Trophoblast cell (in vitro differentiated cells and primary cell): ENCODE measurements around the gene FUT4.
A peak's percentile ranks its signal among the peaks of the same experiment; 100 is the strongest.
"Not testable (repeated sequence)": the region's sequence is repeated elsewhere in the genome, so short reads cannot be mapped to it uniquely, and the experiment has no call there.

ENCODE experiments used
- DNase-seq, 2 donors: peaks; one replicate each; pipeline ENCODE4 v3.0.0-alpha.2; 2016
- H2AFZ ChIP-seq: 2 replicates; pipeline ENCODE4 v1.6.1; 2013; ENCODE audit warnings: low read length, moderate library complexity, mild to moderate bottlenecking; ENCODE audit not compliant: insufficient read depth, poor library complexity
- H2AK5ac ChIP-seq: 2 replicates; pipeline ENCODE4 v1.6.1; 2013; ENCODE audit warnings: mild to moderate bottlenecking, low read length
- H2BK120ac ChIP-seq: 2 replicates; pipeline ENCODE4 v1.6.1; 2013; ENCODE audit warnings: low read length, mild to moderate bottlenecking, moderate library complexity; ENCODE audit not compliant: insufficient read depth, poor library complexity
- H2BK12ac ChIP-seq: 2 replicates; pipeline ENCODE4 v1.6.1; 2013; ENCODE audit warnings: mild to moderate bottlenecking, low read length, moderate library complexity
- H2BK5ac ChIP-seq: 2 replicates; pipeline ENCODE4 v1.6.1; 2013; ENCODE audit warnings: low read length, low read depth, moderate library complexity, mild to moderate bottlenecking; ENCODE audit not compliant: poor library complexity
- H3K14ac ChIP-seq: 2 replicates; pipeline ENCODE4 v1.6.1; 2013; ENCODE audit warnings: mild to moderate bottlenecking, low read length
- H3K18ac ChIP-seq: 2 replicates; pipeline ENCODE4 v1.6.1; 2013; ENCODE audit warnings: mild to moderate bottlenecking, low read length
- H3K23ac ChIP-seq: 2 replicates; pipeline ENCODE4 v1.6.1; 2013; ENCODE audit warnings: low read length
- H3K27ac ChIP-seq: 2 replicates; pipeline ENCODE4 v1.5.1; 2013; ENCODE audit warnings: low read depth, mild to moderate bottlenecking, inconsistent platforms, low read length, moderate library complexity
- H3K27me3 ChIP-seq: 2 replicates; pipeline ENCODE4 v1.6.1; 2013; ENCODE audit warnings: inconsistent platforms, mild to moderate bottlenecking, low read length, moderate library complexity; ENCODE audit not compliant: insufficient read depth
- H3K36me3 ChIP-seq, 2 experiments: 1 replicate in 1 of 2; 2 replicates in 1 of 2; pipeline ENCODE4 v1.6.1; 2013; ENCODE audit warnings: low read length in 2 of 2, mild to moderate bottlenecking in 2 of 2, moderate library complexity in 1 of 2; ENCODE audit not compliant: insufficient read depth in 2 of 2, control insufficient read depth in 1 of 2
- H3K4ac ChIP-seq: 2 replicates; pipeline ENCODE4 v1.6.1; 2013; ENCODE audit warnings: low read depth, mild to moderate bottlenecking, low read length, moderate library complexity
- H3K4me1 ChIP-seq, 2 experiments: 1 replicate in 1 of 2; 2 replicates in 1 of 2; pipeline ENCODE4 v1.6.1; 2013; ENCODE audit warnings: low read length in 2 of 2, mild to moderate bottlenecking in 2 of 2, moderate library complexity in 1 of 2; ENCODE audit not compliant: insufficient read depth in 2 of 2, control insufficient read depth in 1 of 2
- H3K4me2 ChIP-seq: 2 replicates; pipeline ENCODE4 v1.6.1; 2013; ENCODE audit warnings: inconsistent platforms, mild to moderate bottlenecking, low read length, moderate library complexity
- H3K4me3 ChIP-seq: 2 replicates; pipeline ENCODE4 v1.5.1; 2013; ENCODE audit warnings: mild to moderate bottlenecking, low read depth, low read length, inconsistent platforms
- H3K79me1 ChIP-seq: one replicate; pipeline ENCODE4 v1.6.1; 2013; ENCODE audit warnings: low read length
- H3K79me2 ChIP-seq: 2 replicates; pipeline ENCODE4 v1.6.1; 2013; ENCODE audit warnings: low read length, mild to moderate bottlenecking; ENCODE audit not compliant: control insufficient read depth, insufficient read depth, poor library complexity
- H3K9ac ChIP-seq: 2 replicates; pipeline ENCODE4 v1.6.1; 2013; ENCODE audit warnings: mild to moderate bottlenecking, low read length
- H3K9me3 ChIP-seq: 2 replicates; pipeline ENCODE4 v1.6.1; 2013; ENCODE audit warnings: low read depth, mild to moderate bottlenecking, control low read depth, inconsistent platforms, low read length; ENCODE audit not compliant: insufficient read depth
- H4K12ac ChIP-seq: 2 replicates; pipeline ENCODE4 v1.6.1; 2013; ENCODE audit warnings: low read depth, mild to moderate bottlenecking, low read length, moderate library complexity
- H4K8ac ChIP-seq: 2 replicates; pipeline ENCODE4 v1.6.1; 2013; ENCODE audit warnings: low read depth, mild to moderate bottlenecking, low read length, moderate library complexity
- H4K91ac ChIP-seq: one replicate; pipeline ENCODE4 v1.6.1; 2013; ENCODE audit warnings: low read depth, mild to moderate bottlenecking, low read length, moderate library complexity
- WGBS: extraction: QIAGEN DNeasy Blood & Tissue Kit; methylation state at CpG from one replicate; pipeline ENCODE4 v1.1.7; 2013; ENCODE audit warnings: missing lambda C conversion rate; ENCODE audit not compliant: insufficient read length, insufficient coverage; ENCODE audit errors: extremely low coverage; 5-methylcytosine and 5-hydroxymethylcytosine counted together

Gene FUT4

DNA sequence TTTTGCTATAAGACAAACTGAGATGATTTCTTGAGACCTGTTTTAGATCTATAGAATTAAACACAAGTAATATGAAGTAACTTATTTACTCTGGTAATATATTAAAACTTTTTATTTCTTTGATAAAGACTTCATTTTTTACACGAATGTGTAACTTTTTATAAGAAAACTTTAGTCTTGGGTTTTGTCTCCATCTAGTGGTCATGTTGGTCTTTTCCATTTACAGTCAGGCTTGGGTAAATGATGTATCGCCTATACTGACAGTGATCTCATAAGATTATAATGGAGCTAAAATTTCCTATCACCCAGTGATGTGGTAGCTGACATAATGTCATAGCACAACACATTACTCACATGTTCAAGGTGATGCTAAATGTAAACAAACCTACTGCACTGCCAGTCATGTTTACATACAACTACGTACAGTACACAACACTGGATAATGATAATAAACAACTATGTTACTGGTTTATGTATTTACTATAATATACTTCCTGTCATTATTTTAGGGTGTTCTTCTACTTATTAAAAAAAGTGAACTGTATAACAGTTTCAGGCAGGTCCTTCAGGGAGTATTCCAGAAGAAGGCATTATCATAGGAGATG is 38.9 kb upstream of the FUT4 start:
- no peak overlapping the region for H2AK5ac ChIP-seq
- no peak overlapping the region for H3K4me2 ChIP-seq
- no peak overlapping the region for H4K8ac ChIP-seq
- no peaks in the 10 kb centered on the region for H3K36me3 ChIP-seq
- no CpG with 5 or more reads among the region's 3 CpGs for WGBS
- no peaks in the 10 kb centered on the region for H3K9me3 ChIP-seq
- H3K79me1 ChIP-seq: no peaks in the 10 kb centered on the region
- no peak overlapping the region for H3K4me3 ChIP-seq
- H2BK120ac ChIP-seq: no peak overlapping the region
- no peak overlapping the region for H4K91ac ChIP-seq
- DNase-seq: peak in 1 of 2 donors; percentile 89
- no peak overlapping the region for H3K9ac ChIP-seq
- no peak overlapping the region for H3K23ac ChIP-seq
- no peak overlapping the region for H3K14ac ChIP-seq
- no peak overlapping the region for H2BK12ac ChIP-seq
- H3K4ac ChIP-seq: no peak overlapping the region
- H3K27me3 ChIP-seq: no peaks in the 10 kb centered on the region
- H2AFZ ChIP-seq: no peak overlapping the region
- no peaks in the 10 kb centered on the region for H3K79me2 ChIP-seq
- H3K4me1 ChIP-seq: no peaks in the 10 kb centered on the region
- no peak overlapping the region for H4K12ac ChIP-seq
- no peak overlapping the region for H3K18ac ChIP-seq
- H3K27ac ChIP-seq: no peak overlapping the region
- H2BK5ac ChIP-seq: no peak overlapping the region

DNA sequence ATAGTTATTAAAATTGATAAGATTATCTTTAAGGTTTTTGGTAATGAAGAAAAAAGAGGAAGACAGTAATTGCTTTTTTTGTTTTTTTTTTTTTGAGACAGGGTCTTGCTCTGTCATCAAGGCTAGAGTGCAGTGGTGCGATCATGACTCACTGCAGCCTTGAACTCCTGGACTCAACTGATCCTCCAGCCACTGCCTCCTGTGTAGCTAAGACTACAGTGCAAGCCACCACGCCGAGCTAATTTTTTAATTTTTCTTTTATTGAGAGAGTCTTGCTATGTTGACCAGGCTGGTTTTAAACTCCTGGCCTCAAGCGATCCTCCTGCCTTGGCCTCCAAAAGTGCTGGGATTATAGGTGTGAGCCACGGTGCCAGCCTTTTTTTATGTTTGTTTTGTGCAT is 37.2 kb upstream of the FUT4 start:
- not testable (repeated sequence) for H2BK12ac ChIP-seq, H3K79me1 ChIP-seq, H4K91ac ChIP-seq, H3K4me2 ChIP-seq, H3K18ac ChIP-seq, H4K12ac ChIP-seq, H4K8ac ChIP-seq, H3K14ac ChIP-seq, H2BK120ac ChIP-seq, H3K4me1 ChIP-seq, H3K4ac ChIP-seq, H3K23ac ChIP-seq, H3K36me3 ChIP-seq, H2BK5ac ChIP-seq, H3K79me2 ChIP-seq, H2AK5ac ChIP-seq, H2AFZ ChIP-seq, H3K27ac ChIP-seq, H3K4me3 ChIP-seq, H3K9me3 ChIP-seq, H3K27me3 ChIP-seq, H3K9ac ChIP-seq, DNase-seq
- WGBS: no CpG with 5 or more reads among the region's 5 CpGs

DNA sequence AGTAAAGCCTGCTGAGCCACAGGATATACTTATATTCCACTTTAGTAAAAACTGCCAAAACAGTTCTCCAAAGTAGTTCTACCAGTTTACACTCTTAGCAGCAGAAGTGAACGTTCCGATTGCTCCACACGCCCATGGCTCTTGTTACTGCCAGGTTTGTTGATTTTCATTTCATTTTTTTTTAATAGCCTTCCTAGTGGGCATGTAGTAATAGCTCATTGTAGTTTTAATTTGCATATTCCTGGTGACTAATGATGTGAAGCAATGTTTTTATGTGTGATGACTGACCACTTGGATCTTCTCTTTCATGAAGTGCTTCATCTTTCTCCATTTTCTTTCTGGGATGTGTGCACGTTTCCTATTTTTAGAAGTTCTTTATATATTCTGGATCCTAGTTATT is 36.2 kb upstream of the FUT4 start:
- no CpG with 5 or more reads among the region's 4 CpGs for WGBS
- H3K79me1 ChIP-seq: no peaks in the 10 kb centered on the region
- no peak overlapping the region for H2BK12ac ChIP-seq
- no peak overlapping the region for H2AFZ ChIP-seq
- H3K14ac ChIP-seq: no peak overlapping the region
- H3K9me3 ChIP-seq: no peaks in the 10 kb centered on the region
- H4K12ac ChIP-seq: no peak overlapping the region
- H3K4me1 ChIP-seq: peaks cover under 1 to 2% of the 10 kb centered on the region in 2 experiments
- no peak overlapping the region for H3K4me2 ChIP-seq
- H3K23ac ChIP-seq: no peak overlapping the region
- H3K18ac ChIP-seq: no peak overlapping the region
- no peaks in the 10 kb centered on the region for H3K27me3 ChIP-seq
- no peak overlapping the region for H3K27ac ChIP-seq
- H3K9ac ChIP-seq: no peak overlapping the region
- H4K91ac ChIP-seq: no peak overlapping the region
- no peak for DNase-seq
- H2BK120ac ChIP-seq: no peak overlapping the region
- H3K4me3 ChIP-seq: no peak overlapping the region
- H2BK5ac ChIP-seq: no peak overlapping the region
- H2AK5ac ChIP-seq: no peak overlapping the region
- H3K36me3 ChIP-seq: no peaks in the 10 kb centered on the region
- no peak overlapping the region for H4K8ac ChIP-seq
- no peak overlapping the region for H3K4ac ChIP-seq
- no peaks in the 10 kb centered on the region for H3K79me2 ChIP-seq

DNA sequence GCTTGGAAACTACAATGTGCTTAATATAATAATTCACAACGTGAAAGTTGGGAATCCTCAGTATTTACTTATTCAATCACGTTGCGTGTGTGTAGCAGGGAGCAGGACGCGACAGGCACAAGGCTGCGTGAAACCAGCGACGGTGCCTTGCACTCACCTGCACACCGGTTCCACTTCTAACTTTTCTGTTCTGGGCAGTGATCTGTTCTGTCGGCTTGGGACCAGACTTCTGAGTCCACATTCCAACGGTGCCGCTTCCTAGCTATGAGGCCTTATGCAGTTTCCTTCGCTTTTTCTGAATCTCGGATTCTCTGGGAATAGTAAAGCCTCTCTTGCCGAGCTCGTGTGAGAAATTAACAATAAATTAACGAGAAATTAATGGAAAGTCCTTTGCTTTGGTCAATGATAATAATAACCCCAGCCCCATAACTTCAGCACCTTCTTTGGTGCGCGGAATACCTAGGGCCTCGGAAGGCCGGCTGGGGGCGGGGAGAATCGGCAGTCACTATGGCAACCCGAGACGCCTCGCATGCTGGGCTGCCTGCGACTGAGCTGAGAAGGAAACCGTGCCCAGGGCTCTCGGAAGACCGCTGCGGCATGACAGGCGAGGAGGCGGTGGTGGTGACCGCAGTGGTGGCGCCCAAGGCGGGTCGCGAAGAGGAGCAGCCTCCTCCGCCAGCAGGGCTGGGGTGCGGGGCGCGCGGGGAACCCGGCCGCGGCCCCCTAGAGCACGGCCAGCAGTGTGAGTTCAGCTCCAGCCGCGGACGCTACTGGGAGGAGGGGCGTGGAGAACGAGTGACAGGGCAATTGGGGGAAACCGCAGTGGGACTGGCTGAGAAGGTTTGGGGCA is 31.6 kb upstream of the FUT4 start, which contains the start of gene C11orf97:
C11orf97 (plus strand) TSS at position 530 of the 850 bp plus-strand sequence; CDS start at position 598, 68 bp downstream.
- Histone ChIP-seq H3K9me3 (no peaks in the 10 kb centered on the region), H3K27ac (no peak within 1 kb of the TSS), H3K14ac (no peak within 1 kb of the TSS), H3K36me3 (no peaks in the 10 kb centered on the region), H3K23ac (no peak within 1 kb of the TSS), H3K9ac (no peak within 1 kb of the TSS), H4K91ac (no peak within 1 kb of the TSS), H2AFZ (peak within 1 kb of the TSS; percentile 8), H2BK5ac (no peak within 1 kb of the TSS), H3K4me3 (peak within 1 kb of the TSS; percentile 70), H3K27me3 (no peaks in the 10 kb centered on the region), H3K4me2 (peak within 1 kb of the TSS; percentile 92), H4K8ac (no peak within 1 kb of the TSS), H3K79me2 (no peaks in the 10 kb centered on the region), H3K18ac (no peak within 1 kb of the TSS), H2BK120ac (no peak within 1 kb of the TSS), H3K4me1 (peaks cover 2 to 4% of the 10 kb centered on the region in 2 experiments), H3K4ac (no peak within 1 kb of the TSS), H2BK12ac (no peak within 1 kb of the TSS), H2AK5ac (no peak within 1 kb of the TSS), H4K12ac (no peak within 1 kb of the TSS), H3K79me1 (no peaks in the 10 kb centered on the region)
- peak; percentile 48 to 68 for DNase-seq
- WGBS: no CpG with 5 or more reads among the region's 53 CpGs
